WTC11 (cell line): ENCODE results near the gene OTOP1.
"Not testable (repeated sequence)": the region's sequence is repeated elsewhere in the genome, so short reads cannot be mapped to it uniquely, and the experiment has no call there.

ENCODE experiments used
- CTCF ChIP-seq: fragments of 200-600 bp; IDR thresholded peaks from 2 replicates; pipeline ENCODE4 v1.8.0; 2022; ENCODE audit warnings: antibody characterized with exemption
- TEAD4 ChIP-seq: sonication (generic); formaldehyde crosslinking; IDR thresholded peaks from 2 replicates; pipeline ENCODE4 v1.8.0; 2022; ENCODE audit warnings: mild to moderate bottlenecking, missing genetic modification reagents

DNA sequence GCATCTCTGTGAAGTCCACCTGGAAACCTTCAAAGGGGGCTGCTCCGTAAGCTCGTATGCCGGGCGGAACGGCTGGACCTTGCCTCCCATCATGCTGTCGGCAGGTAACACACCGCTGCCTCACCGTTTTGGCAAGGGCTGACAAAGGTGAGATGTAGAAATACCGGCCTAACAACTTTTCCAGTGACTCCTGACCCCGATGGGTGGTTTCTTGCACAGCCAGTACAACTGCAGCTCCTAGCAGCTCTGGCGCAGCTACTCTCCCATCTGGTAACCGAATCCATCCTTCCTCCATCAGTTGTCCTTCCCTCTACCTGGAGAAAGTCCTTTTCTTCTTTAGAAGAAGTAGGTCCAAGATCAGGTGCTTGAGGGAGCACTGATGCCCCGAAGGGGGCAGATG, 59.7 kb downstream of the OTOP1 start:
- not testable (repeated sequence) for TF ChIP-seq CTCF, TEAD4
